Forelimb muscle (tissue), 1 donor: ENCODE results near the gene USP17L25. TPM values are rescaled to one million over a fixed set of nuclear protein-coding genes. Genes with fewer than 3 reads are reported as not detected.
"Not testable (repeated sequence)": the region's sequence is repeated elsewhere in the genome, so short reads cannot be mapped to it uniquely, and the experiment has no call there.

ENCODE experiments used
- DNase-seq: peaks from one replicate; pipeline ENCODE4 v3.0.0-alpha.2; 2013; ENCODE audit warnings: low read depth
- polyA plus RNA-seq: library from polyadenylated mRNA; unstranded; fragments of 120-200 nt; gene quantifications from one replicate; pipeline ENCODE4 v1.2.1, GENCODE V29; 2013; ENCODE audit not compliant: insufficient read length

The USP17L25 gene, protein sequence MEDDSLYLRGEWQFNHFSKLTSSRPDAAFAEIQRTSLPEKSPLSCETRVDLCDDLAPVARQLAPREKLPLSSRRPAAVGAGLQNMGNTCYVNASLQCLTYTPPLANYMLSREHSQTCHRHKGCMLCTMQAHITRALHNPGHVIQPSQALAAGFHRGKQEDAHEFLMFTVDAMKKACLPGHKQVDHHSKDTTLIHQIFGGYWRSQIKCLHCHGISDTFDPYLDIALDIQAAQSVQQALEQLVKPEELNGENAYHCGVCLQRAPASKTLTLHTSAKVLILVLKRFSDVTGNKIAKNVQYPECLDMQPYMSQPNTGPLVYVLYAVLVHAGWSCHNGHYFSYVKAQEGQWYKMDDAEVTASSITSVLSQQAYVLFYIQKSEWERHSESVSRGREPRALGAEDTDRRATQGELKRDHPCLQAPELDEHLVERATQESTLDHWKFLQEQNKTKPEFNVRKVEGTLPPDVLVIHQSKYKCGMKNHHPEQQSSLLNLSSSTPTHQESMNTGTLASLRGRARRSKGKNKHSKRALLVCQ
- polyA plus RNA-seq = not detected

DNA sequence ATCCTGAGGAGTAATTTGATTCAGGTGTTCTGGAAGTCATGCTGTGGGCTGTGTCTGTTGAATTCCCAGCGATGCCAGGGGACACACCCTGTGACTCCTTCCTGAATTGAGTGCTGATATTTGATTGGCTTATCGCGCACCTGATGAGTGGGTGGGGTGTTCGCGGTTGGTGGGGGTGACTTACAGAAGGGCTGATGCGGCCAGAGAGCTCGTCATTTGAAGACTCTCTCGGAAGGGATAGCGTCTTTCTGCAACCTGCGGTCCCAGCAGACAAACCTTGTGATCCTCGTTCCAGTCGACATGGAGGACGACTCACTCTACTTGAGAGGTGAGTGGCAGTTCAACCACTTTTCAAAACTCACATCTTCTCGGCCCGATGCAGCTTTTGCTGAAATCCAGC, at the start of gene USP17L25:
TSS of gene USP17L25 (plus strand) at position 301 of the 400 bp plus-strand sequence. CDS start at position 301, 0 bp downstream.
- DNase-seq = not testable (repeated sequence)

DNA sequence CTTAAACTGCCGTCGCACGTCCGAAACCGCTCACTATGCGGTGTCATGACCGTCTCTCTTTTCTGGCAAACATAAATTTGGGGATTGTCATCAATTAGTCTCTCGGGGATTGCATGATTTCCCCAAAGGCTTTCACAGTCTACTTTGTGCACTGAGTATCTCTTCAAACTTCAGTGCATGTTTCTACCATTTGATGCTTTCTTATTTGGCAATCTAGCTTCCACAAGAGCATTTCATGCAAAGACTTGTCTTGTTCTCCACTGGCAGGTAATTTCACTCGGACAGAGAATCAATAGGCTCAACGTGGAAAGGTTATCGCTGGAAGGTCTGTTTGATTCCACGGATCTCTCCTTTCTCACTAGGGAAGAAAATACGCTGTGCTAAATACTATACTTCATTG, 5.5 kb upstream of the USP17L25 start:
- not testable (repeated sequence) for DNase-seq

DNA sequence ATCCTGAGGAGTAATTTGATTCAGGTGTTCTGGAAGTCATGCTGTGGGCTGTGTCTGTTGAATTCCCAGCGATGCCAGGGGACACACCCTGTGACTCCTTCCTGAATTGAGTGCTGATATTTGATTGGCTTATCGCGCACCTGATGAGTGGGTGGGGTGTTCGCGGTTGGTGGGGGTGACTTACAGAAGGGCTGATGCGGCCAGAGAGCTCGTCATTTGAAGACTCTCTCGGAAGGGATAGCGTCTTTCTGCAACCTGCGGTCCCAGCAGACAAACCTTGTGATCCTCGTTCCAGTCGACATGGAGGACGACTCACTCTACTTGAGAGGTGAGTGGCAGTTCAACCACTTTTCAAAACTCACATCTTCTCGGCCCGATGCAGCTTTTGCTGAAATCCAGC, 4.8 kb upstream of the USP17L25 start, which contains the start of gene USP17L24:
TSS of gene USP17L24 (plus strand) at position 301 of the 400 bp plus-strand sequence. CDS start at position 301, 0 bp downstream.
- DNase-seq = not testable (repeated sequence)

DNA sequence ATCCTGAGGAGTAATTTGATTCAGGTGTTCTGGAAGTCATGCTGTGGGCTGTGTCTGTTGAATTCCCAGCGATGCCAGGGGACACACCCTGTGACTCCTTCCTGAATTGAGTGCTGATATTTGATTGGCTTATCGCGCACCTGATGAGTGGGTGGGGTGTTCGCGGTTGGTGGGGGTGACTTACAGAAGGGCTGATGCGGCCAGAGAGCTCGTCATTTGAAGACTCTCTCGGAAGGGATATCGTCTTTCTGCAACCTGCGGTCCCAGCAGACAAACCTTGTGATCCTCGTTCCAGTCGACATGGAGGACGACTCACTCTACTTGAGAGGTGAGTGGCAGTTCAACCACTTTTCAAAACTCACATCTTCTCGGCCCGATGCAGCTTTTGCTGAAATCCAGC, 4.6 kb downstream of the USP17L25 start, which contains the start of gene USP17L26:
TSS of gene USP17L26 (plus strand) at position 301 of the 400 bp plus-strand sequence. CDS start at position 301, 0 bp downstream.
- not testable (repeated sequence) for DNase-seq

DNA sequence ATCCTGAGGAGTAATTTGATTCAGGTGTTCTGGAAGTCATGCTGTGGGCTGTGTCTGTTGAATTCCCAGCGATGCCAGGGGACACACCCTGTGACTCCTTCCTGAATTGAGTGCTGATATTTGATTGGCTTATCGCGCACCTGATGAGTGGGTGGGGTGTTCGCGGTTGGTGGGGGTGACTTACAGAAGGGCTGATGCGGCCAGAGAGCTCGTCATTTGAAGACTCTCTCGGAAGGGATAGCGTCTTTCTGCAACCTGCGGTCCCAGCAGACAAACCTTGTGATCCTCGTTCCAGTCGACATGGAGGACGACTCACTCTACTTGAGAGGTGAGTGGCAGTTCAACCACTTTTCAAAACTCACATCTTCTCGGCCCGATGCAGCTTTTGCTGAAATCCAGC, 9.4 kb downstream of the USP17L25 start, which contains the start of gene USP17L5:
TSS of gene USP17L5 (plus strand) at position 301 of the 400 bp plus-strand sequence. CDS start at position 301, 0 bp downstream.
- DNase-seq = not testable (repeated sequence)

DNA sequence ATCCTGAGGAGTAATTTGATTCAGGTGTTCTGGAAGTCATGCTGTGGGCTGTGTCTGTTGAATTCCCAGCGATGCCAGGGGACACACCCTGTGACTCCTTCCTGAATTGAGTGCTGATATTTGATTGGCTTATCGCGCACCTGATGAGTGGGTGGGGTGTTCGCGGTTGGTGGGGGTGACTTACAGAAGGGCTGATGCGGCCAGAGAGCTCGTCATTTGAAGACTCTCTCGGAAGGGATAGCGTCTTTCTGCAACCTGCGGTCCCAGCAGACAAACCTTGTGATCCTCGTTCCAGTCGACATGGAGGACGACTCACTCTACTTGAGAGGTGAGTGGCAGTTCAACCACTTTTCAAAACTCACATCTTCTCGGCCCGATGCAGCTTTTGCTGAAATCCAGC, 14.1 kb downstream of the USP17L25 start, which contains the start of gene USP17L27:
TSS of gene USP17L27 (plus strand) at position 301 of the 400 bp plus-strand sequence. CDS start at position 301, 0 bp downstream.
- DNase-seq = not testable (repeated sequence)

DNA sequence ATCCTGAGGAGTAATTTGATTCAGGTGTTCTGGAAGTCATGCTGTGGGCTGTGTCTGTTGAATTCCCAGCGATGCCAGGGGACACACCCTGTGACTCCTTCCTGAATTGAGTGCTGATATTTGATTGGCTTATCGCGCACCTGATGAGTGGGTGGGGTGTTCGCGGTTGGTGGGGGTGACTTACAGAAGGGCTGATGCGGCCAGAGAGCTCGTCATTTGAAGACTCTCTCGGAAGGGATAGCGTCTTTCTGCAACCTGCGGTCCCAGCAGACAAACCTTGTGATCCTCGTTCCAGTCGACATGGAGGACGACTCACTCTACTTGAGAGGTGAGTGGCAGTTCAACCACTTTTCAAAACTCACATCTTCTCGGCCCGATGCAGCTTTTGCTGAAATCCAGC, 18.9 kb downstream of the USP17L25 start, which contains the start of gene USP17L28:
TSS of gene USP17L28 (plus strand) at position 301 of the 400 bp plus-strand sequence. CDS start at position 301, 0 bp downstream.
- DNase-seq = not testable (repeated sequence)

DNA sequence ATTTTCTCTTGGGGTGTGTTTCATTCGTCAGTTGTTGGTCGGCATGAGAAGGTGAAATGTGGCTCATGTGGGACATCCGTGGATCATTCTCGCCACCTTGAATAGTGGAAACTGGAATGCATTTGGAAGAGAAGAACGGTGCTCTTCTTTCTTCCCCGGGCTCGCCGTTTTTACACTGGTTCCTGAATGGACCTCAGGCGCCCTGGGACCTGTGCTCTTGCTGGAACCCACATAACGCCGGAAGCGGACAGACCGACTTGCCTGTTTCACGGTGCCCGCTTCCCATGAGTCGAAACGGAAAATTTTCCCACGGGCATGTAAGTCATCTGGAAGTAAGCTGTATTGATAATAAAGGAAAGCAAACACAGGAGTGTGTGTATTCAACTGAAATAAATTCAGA, 21.2 kb downstream of the USP17L25 start:
- not testable (repeated sequence) for DNase-seq

DNA sequence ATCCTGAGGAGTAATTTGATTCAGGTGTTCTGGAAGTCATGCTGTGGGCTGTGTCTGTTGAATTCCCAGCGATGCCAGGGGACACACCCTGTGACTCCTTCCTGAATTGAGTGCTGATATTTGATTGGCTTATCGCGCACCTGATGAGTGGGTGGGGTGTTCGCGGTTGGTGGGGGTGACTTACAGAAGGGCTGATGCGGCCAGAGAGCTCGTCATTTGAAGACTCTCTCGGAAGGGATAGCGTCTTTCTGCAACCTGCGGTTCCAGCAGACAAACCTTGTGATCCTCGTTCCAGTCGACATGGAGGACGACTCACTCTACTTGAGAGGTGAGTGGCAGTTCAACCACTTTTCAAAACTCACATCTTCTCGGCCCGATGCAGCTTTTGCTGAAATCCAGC, 23.6 kb downstream of the USP17L25 start, which contains the start of gene USP17L29:
TSS of gene USP17L29 (plus strand) at position 301 of the 400 bp plus-strand sequence. CDS start at position 301, 0 bp downstream.
- not testable (repeated sequence) for DNase-seq

DNA sequence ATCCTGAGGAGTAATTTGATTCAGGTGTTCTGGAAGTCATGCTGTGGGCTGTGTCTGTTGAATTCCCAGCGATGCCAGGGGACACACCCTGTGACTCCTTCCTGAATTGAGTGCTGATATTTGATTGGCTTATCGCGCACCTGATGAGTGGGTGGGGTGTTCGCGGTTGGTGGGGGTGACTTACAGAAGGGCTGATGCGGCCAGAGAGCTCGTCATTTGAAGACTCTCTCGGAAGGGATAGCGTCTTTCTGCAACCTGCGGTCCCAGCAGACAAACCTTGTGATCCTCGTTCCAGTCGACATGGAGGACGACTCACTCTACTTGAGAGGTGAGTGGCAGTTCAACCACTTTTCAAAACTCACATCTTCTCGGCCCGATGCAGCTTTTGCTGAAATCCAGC, 33.1 kb downstream of the USP17L25 start, which contains the start of gene USP17L30:
TSS of gene USP17L30 (plus strand) at position 301 of the 400 bp plus-strand sequence. CDS start at position 301, 0 bp downstream.
- DNase-seq = not testable (repeated sequence)

DNA sequence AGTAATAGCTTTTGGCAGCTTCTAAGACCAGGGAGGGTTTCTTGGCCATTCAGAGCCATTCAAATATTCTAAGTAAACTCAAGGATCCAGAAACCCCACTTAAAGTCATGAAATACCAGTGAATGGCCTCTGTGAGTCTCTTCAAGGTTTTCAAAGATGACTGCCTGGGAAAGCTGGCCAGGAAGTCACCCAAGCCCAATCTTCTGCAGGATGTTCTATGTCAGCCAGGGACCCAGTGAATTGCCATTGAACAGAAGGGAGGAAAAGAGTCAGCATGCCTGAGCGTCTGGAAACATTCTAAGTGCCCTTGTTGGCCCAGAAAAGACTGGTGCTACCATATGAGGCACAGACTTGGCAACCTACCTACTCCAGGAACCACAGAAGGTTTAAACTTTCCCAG, 50.2 kb downstream of the USP17L25 start:
- not testable (repeated sequence) for DNase-seq

Other genes starting within 250 kb of the USP17L25 start
- 0.06 TPM for gene FAM90A26, start 159.5 kb upstream of the USP17L25 start, polyA plus RNA-seq
- not detected for gene USP17L10, start 119.3 kb upstream of the USP17L25 start, polyA plus RNA-seq
- not detected for gene USP17L11, start 114.5 kb upstream of the USP17L25 start, polyA plus RNA-seq
- gene USP17L12, start 109.8 kb upstream of the USP17L25 start, polyA plus RNA-seq = not detected
- gene USP17L13, start 105.0 kb upstream of the USP17L25 start, polyA plus RNA-seq = not detected
- gene USP17L15, start 95.5 kb upstream of the USP17L25 start, polyA plus RNA-seq = not detected
- not detected for gene USP17L17, start 86.0 kb upstream of the USP17L25 start, polyA plus RNA-seq
- not detected for gene USP17L18, start 81.3 kb upstream of the USP17L25 start, polyA plus RNA-seq
- gene USP17L19, start 76.5 kb upstream of the USP17L25 start, polyA plus RNA-seq = not detected
- gene USP17L20, start 71.8 kb upstream of the USP17L25 start, polyA plus RNA-seq = not detected
- not detected for gene USP17L21, start 67.0 kb upstream of the USP17L25 start, polyA plus RNA-seq
- gene USP17L22, start 62.3 kb upstream of the USP17L25 start, polyA plus RNA-seq = not detected
- not detected for gene USP17L24, start 4.7 kb upstream of the USP17L25 start, polyA plus RNA-seq
- gene USP17L26, start 4.7 kb downstream of the USP17L25 start, polyA plus RNA-seq = not detected
- not detected for gene USP17L5, start 9.5 kb downstream of the USP17L25 start, polyA plus RNA-seq
- not detected for gene USP17L27, start 14.2 kb downstream of the USP17L25 start, polyA plus RNA-seq
- not detected for gene USP17L28, start 19.0 kb downstream of the USP17L25 start, polyA plus RNA-seq
- not detected for gene USP17L29, start 23.7 kb downstream of the USP17L25 start, polyA plus RNA-seq
- gene USP17L30, start 33.2 kb downstream of the USP17L25 start, polyA plus RNA-seq = not detected
- gene DEFB131A, start 114.5 kb downstream of the USP17L25 start, polyA plus RNA-seq = not detected